B cell (primary cell): ENCODE results near the gene TESPA1.

Experiments
- CTCF ChIP-seq: fragments of 200-600 bp; IDR thresholded peaks from one replicate; pipeline ENCODE4 v1.8.0; 2022; ENCODE audit warnings: antibody characterized with exemption, mild to moderate bottlenecking
- EZH2 ChIP-seq: IDR thresholded peaks from 2 replicates; pipeline ENCODE4 v1.6.1; 2012; ENCODE audit warnings: borderline replicate concordance, low read depth, mild to moderate bottlenecking, moderate library complexity, low read length; ENCODE audit not compliant: insufficient read depth, poor library complexity, severe bottlenecking

DNA sequence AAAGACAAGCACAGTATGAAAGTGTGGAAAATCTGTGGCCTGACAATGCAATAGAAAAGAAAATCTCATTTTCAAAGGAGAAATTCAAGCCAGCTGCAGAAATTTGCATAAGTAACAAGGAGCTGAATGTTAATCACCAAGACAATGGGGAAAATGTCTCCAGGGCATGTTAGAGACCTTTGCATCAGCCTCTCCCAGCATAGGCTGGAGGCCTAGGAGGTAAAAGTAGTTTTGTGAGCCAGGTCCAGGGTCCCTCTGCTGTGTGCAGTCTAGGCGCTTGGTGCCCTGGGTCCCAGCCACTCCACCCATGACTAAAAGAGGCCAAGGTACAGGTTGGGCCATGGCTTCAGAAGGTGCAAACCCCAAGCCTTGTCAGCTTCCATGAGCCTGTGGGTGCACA, 58.3 kb downstream of the TESPA1 start:
- TF ChIP-seq CTCF (no peak), EZH2 (no peak)
